PC-3 (cell line): ENCODE measurements around the gene GPR42. TPM values are rescaled to one million over a fixed set of nuclear protein-coding genes. Genes with fewer than 3 reads are reported as not detected.

ENCODE experiments used
- ATAC-seq: fragments of 200-7000 bp; cut with Tn5 transposase; 2 replicates; pipeline ENCODE4 v1.9.1; 2020; ENCODE audit warnings: mild to moderate bottlenecking, moderate library complexity
- BruUV-seq: library from RNA; stranded (reverse); fragments of 400-500 nt; replicated peaks from 2 replicates; lab custom pipeline; 2021; lab: Mats Ljungman, UMichigan
- CTCF ChIA-PET: fragments of 300-600 bp; sonication (Branson Sonifier 250); formaldehyde crosslinking; loops from one replicate; lab custom pipeline; 2022; ENCODE audit warnings: antibody characterized with exemption; lab: Charles Lee
- POLR2A ChIA-PET: fragments of 300-600 bp; sonication (Branson Sonifier 250); formaldehyde crosslinking; loops from one replicate; lab custom pipeline; 2022; ENCODE audit warnings: antibody characterized with exemption; ENCODE audit not compliant: unreplicated experiment; lab: Charles Lee
- DNase-seq: peaks from one replicate; pipeline ENCODE4 v3.0.0-alpha.2; 2015
- H2AFZ ChIP-seq: fragments of 300-600 bp; sonication (generic); 2 replicates; pipeline ENCODE4 v1.6.0; 2016; ENCODE audit warnings: antibody characterized with exemption, low read length
- H3F3A ChIP-seq: fragments of 300-600 bp; sonication (generic); one replicate; pipeline ENCODE4 v1.6.0; 2017; ENCODE audit warnings: antibody characterized with exemption, low read length, control low read depth, mild to moderate bottlenecking; ENCODE audit not compliant: unreplicated experiment
- H3K27ac ChIP-seq: fragments of 300-600 bp; sonication (generic); 2 replicates; pipeline ENCODE4 v1.5.1; 2016; ENCODE audit warnings: mild to moderate bottlenecking, low read length
- H3K27me3 ChIP-seq: fragments of 300-600 bp; sonication (generic); 2 replicates; pipeline ENCODE4 v1.6.1; 2016; ENCODE audit warnings: low read length, mixed read lengths
- H3K36me3 ChIP-seq: fragments of 300-600 bp; sonication (generic); 2 replicates; pipeline ENCODE4 v1.6.1; 2016; ENCODE audit warnings: low read depth, mixed run types, low read length, mixed read lengths
- H3K4me1 ChIP-seq: fragments of 300-600 bp; sonication (generic); 2 replicates; pipeline ENCODE4 v1.5.1; 2016; ENCODE audit warnings: low read length; ENCODE audit not compliant: insufficient read depth
- H3K4me2 ChIP-seq: fragments of 300-600 bp; sonication (generic); 2 replicates; pipeline ENCODE4 v1.6.0; 2016; ENCODE audit warnings: low read length
- H3K4me3 ChIP-seq: fragments of 300-600 bp; sonication (generic); 2 replicates; pipeline ENCODE4 v1.5.1; 2016; ENCODE audit warnings: mild to moderate bottlenecking, low read length, mixed read lengths
- H3K79me2 ChIP-seq: fragments of 300-600 bp; sonication (generic); 2 replicates; pipeline ENCODE4 v1.6.1; 2017; ENCODE audit warnings: low read length, mixed read lengths
- H3K9ac ChIP-seq: fragments of 300-600 bp; sonication (generic); 2 replicates; pipeline ENCODE4 v1.6.0; 2016; ENCODE audit warnings: mild to moderate bottlenecking, low read length
- H3K9me2 ChIP-seq: fragments of 300-600 bp; sonication (generic); replicated peaks from 2 replicates; pipeline ENCODE4 v1.6.1; 2016; ENCODE audit warnings: mixed run types, low read length, mixed read lengths
- H3K9me3 ChIP-seq: fragments of 300-600 bp; sonication (generic); 2 replicates; pipeline ENCODE4 v1.6.1; 2016; ENCODE audit warnings: low read length, mixed read lengths
- H4K20me1 ChIP-seq: fragments of 300-600 bp; sonication (generic); 2 replicates; pipeline ENCODE4 v1.6.1; 2016; ENCODE audit warnings: low read length, mixed read lengths
- CTCF ChIP-seq: fragments of 300-600 bp; sonication (generic); conservative IDR thresholded peaks from 2 replicates; pipeline ENCODE4 v1.5.1; 2017; ENCODE audit warnings: antibody characterized with exemption, low read depth, mild to moderate bottlenecking, low read length
- EZH2 ChIP-seq: fragments of 300-600 bp; sonication (generic); IDR thresholded peaks from one replicate; pipeline ENCODE4 v1.6.1; 2017; ENCODE audit warnings: antibody characterized with exemption, mild to moderate bottlenecking, low read length; ENCODE audit not compliant: unreplicated experiment
- EZH2phosphoT487 ChIP-seq: fragments of 300-600 bp; sonication (generic); IDR thresholded peaks from 2 replicates; pipeline ENCODE4 v1.6.1; 2018; ENCODE audit warnings: mild to moderate bottlenecking, antibody characterized with exemption, low read length, borderline replicate concordance
- intact Hi-C: fragments of 100-400 bp; cut with micrococcal nuclease; formaldehyde crosslinking; loops from 2 replicates; pipeline ENCODE4 v1.9.0; 2023
- total RNA-seq: library from RNA; depleted of rRNA; stranded (reverse); fragments of >200 nt; gene quantifications from 2 replicates; pipeline ENCODE4 v1.2.3, GENCODE V29; 2014

GPR42 gene
- total RNA-seq, 1 experiment from 2014 or later: not detected

GRCh38 chr19:35337097-35337983 is 33.5 kb upstream of the GPR42 start:
- TF ChIP-seq EZH2 (no peak), CTCF (no peak), EZH2phosphoT487 (no peak)
- intact Hi-C loops: no loop called here
- ChIA-PET CTCF (no interaction called here), POLR2A (no interaction called here)
- H3K4me1 ChIP-seq: no peaks in the 10 kb centered on the region
- H3K36me3 ChIP-seq: no peaks in the 10 kb centered on the region
- BruUV-seq: no TSS peak
- DNase-seq: no peak
- no peaks in the 10 kb centered on the region for H3K9me2 ChIP-seq
- ATAC-seq: no peak
- H4K20me1 ChIP-seq: no peaks in the 10 kb centered on the region
- H3K27me3 ChIP-seq: no peaks in the 10 kb centered on the region
- H3K4me2 ChIP-seq: no peak overlapping the region
- H3K9ac ChIP-seq: no peak overlapping the region
- H2AFZ ChIP-seq: no peak overlapping the region
- no peak overlapping the region for H3K27ac ChIP-seq
- H3K79me2 ChIP-seq: no peaks in the 10 kb centered on the region
- no peaks in the 10 kb centered on the region for H3F3A ChIP-seq
- no peaks in the 10 kb centered on the region for H3K9me3 ChIP-seq
- H3K4me3 ChIP-seq: no peak overlapping the region

- DNase-seq (no peak), ATAC-seq (no peak)
- Histone ChIP-seq H3K79me2 (no peaks in the 10 kb centered on the region), H3K4me1 (no peaks in the 10 kb centered on the region), H3K27me3 (no peaks in the 10 kb centered on the region), H3K9me2 (no peaks in the 10 kb centered on the region), H3K27ac (no peak overlapping the region), H3K4me2 (no peak overlapping the region), H3K36me3 (no peaks in the 10 kb centered on the region), H3K9me3 (no peaks in the 10 kb centered on the region), H3K4me3 (no peak overlapping the region), H3F3A (no peaks in the 10 kb centered on the region), H4K20me1 (no peaks in the 10 kb centered on the region), H3K9ac (no peak overlapping the region), H2AFZ (no peak overlapping the region)
- BruUV-seq: no TSS peak
- TF ChIP-seq EZH2 (no peak), EZH2phosphoT487 (no peak), CTCF (no peak)
- CTCF ChIA-PET: no interaction called here
- POLR2A ChIA-PET: no interaction called here
- intact Hi-C loops: no loop called here
Observed at GRCh38 chr19:35337984-35338296, 32.9 kb upstream of the GPR42 start.

GRCh38 chr19:35340431-35340830 is 30.4 kb upstream of the GPR42 start:
- DNase-seq (no peak), ATAC-seq (no peak)
- ChIA-PET POLR2A (no interaction called here), CTCF (no interaction called here)
- TF ChIP-seq EZH2phosphoT487: no peak
- TF ChIP-seq EZH2: no peak
- TF ChIP-seq CTCF: no peak
- intact Hi-C loops: no loop called here
- BruUV-seq: no TSS peak
- 0 out of 2 replicates have a peak, but pooled peaks cover 2% of the 10 kb centered on the region for H3K27me3 ChIP-seq
- no peaks in the 10 kb centered on the region for H3K9me2 ChIP-seq
- no peak overlapping the region for H3K4me2 ChIP-seq
- no peaks in the 10 kb centered on the region for H3K4me1 ChIP-seq
- H2AFZ ChIP-seq: no peak overlapping the region
- H3K27ac ChIP-seq: no peak overlapping the region
- no peaks in the 10 kb centered on the region for H4K20me1 ChIP-seq
- H3F3A ChIP-seq: no peaks in the 10 kb centered on the region
- H3K9ac ChIP-seq: no peak overlapping the region
- no peaks in the 10 kb centered on the region for H3K9me3 ChIP-seq
- no peaks in the 10 kb centered on the region for H3K36me3 ChIP-seq
- H3K79me2 ChIP-seq: no peaks in the 10 kb centered on the region
- no peak overlapping the region for H3K4me3 ChIP-seq
